K562 treated with DMSO at 1 percent for 12 hours (cell line): ENCODE results near the gene H2AZ1. TPM values are rescaled to one million over a fixed set of nuclear protein-coding genes. Genes with fewer than 3 reads are reported as not detected.

Source experiments
- total RNA-seq: library from RNA; unstranded; fragments of 300-600 nt; gene quantifications from 2 replicates; pipeline ENCODE4 v1.2.3, GENCODE V29; 2022; ENCODE audit not compliant: insufficient read depth

The H2AZ1 gene
- 1,287 and 1,361 TPM in 2 replicates for total RNA-seq

DNA sequence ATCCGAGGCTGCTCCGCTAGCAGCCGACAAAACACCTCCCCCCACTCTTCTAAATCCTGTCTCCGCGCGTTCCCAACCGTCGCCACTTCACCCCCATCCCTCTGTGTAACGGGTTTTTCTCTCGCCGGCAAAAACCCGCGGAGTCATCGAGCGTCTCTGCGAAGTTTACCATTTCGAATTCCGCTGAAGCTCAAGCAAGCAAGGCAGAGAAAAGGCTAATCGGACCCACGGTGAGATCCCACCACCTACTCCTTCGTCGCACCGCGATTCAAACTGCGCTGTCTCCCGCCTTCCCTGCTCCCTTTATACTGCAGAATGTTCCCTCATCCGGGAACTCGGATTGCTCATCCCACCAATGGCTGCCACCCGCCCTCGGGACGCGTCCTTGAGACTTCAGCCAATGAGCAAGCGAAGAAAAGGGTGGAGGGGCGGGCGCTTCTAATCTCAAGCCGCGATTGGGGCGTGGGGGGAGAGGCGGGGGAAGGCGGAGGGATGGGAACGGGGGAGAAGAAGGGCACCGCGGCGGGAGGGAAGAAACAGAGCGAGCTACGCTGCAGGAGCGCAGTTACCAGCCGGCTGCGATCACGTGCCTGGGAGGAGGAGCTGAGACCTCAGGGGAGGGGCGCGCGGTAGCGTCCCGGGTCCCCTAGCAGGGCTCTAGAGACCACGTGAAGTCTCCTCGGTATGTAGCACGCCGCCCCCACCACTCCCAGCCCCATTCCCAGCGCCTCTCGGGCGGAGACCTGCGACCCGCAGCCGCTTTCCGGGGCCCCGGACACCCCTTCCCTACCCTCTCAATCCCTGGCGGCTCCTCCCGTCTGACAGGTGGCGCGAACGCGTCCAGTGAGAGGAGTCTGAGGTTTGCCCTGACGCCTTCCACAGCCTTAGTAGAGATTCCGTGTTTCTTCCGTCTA, at the start of gene H2AZ1:
Gene H2AZ1, minus strand, starts transcription at position 277 of the 914 bp plus-strand sequence. Its CDS starts 105 bp downstream, at position 172.

DNA sequence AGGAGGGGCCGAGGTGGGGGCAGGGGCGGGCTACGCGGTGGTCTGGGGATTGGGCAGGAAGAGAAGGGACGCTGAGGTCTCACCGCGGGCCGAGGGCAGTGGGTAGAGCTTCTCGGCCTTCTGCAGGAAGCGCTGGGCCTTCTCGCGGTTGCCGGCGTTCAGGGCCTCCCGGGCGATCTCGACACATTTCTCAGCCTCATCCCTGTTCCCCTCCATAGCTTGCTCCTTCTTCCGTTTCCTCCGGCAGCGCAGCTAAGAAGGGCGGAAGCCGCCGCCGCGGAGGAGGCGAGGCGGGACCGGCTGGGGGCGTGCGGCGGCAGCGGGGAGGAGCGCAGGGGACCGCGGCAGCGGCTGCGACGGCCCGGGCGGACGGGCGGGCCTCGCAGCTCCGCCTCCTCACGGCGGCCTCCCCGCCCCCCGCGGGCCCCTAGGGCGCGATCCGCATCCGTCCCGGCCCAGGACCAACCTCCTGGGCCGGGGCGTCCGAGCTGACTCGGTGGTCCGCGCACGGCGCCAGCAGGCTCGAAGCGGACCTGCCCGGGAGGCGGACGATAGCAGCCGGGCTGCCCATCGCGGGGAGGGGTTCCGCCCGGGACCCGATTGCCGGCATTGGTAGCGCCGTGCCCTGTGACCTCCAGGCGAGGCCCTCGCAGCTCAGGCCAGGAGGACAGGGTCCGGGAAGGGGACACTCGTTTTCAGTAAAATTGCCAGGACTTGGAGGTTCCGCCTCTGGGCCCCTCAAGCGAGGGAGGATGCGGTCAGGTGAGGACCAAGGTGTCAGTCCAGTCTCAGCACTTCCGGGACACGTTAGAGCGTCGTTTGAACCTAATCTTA, 3.5 kb downstream of the H2AZ1 start, which contains the start of gene DNAJB14:
Gene DNAJB14, minus strand, starts transcription at position 263 of the 834 bp plus-strand sequence. Its CDS starts 47 bp downstream, at position 216.

Other genes starting within 250 kb of the H2AZ1 start
- gene DAPP1, start 133.4 kb downstream of the H2AZ1 start, total RNA-seq: 2.5 and 6.9 TPM in 2 replicates
- gene LAMTOR3, start 55.8 kb downstream of the H2AZ1 start, total RNA-seq: 28.1 and 44.1 TPM in 2 replicates
- gene DNAJB14, start 3.7 kb downstream of the H2AZ1 start, total RNA-seq: 16.5 and 19.9 TPM in 2 replicates
- not detected in 2 replicates for gene DDIT4L, start 240.2 kb upstream of the H2AZ1 start, total RNA-seq